ENCODE results near the gene GAN. TPM values are rescaled to one million over a fixed set of nuclear protein-coding genes. Genes with fewer than 3 reads are reported as not detected.

GAN gene
- total RNA-seq, 1 donor, result 6.2 TPM

DNA sequence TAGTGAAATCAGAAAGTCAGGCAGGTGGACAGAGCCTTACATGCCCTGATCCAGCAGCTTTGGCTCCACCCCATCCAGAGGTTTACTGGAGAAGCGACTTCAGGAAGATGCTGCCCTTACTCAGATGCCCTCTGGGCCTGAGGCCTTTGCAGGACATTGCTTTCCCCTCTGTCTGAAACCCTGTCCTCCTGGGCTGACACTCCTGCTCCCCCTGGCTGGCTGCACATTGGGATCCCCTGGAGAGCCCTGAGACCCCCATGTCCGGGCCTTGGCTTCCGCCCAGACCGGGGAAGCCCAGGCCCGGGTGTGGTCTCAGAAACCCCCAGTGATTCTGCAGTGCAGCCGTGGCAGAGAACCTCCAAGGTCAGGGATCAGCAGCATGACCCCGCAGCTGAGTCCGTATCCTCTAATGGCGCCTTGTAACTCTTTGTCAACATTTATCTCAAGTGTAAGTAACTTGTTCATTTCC lies 39.7 kb upstream of the GAN start:
- no peak overlapping the region for H3K4me3 ChIP-seq (ENCODE audit: low read depth, low read length)
- TF ChIP-seq, protein P1, sequence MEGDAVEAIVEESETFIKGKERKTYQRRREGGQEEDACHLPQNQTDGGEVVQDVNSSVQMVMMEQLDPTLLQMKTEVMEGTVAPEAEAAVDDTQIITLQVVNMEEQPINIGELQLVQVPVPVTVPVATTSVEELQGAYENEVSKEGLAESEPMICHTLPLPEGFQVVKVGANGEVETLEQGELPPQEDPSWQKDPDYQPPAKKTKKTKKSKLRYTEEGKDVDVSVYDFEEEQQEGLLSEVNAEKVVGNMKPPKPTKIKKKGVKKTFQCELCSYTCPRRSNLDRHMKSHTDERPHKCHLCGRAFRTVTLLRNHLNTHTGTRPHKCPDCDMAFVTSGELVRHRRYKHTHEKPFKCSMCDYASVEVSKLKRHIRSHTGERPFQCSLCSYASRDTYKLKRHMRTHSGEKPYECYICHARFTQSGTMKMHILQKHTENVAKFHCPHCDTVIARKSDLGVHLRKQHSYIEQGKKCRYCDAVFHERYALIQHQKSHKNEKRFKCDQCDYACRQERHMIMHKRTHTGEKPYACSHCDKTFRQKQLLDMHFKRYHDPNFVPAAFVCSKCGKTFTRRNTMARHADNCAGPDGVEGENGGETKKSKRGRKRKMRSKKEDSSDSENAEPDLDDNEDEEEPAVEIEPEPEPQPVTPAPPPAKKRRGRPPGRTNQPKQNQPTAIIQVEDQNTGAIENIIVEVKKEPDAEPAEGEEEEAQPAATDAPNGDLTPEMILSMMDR (IDR thresholded peaks at IDR 0.05; ENCODE audit: insufficient read depth, low read length), result no peak
- no peak for DNase-seq (ENCODE audit: low read depth)

DNA sequence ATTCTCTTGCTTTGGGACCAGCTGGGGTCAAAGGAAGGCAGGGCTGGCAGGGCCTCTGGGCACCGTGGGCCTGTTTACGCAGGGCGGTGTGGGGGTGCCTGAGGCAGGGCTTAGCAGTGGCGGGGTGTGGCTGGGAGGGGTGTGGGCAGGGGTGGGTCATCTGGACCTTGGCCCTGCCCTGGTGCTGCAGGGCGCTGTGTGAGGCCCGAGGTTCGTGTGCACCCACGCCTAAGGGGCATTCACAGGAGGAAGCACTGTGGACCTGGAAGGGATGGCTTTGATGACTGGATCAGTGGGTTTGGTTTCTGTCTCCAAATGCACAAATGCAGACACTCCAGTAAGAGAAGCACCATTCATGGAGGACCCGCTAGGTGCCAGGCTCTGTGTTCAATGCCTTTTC lies 39.0 kb upstream of the GAN start:
- TF ChIP-seq, protein P1 (IDR thresholded peaks at IDR 0.05; ENCODE audit: insufficient read depth, low read length), result no peak
- no peak overlapping the region for H3K4me3 ChIP-seq (ENCODE audit: low read depth, low read length)
- no peak for DNase-seq (ENCODE audit: low read depth)

DNA sequence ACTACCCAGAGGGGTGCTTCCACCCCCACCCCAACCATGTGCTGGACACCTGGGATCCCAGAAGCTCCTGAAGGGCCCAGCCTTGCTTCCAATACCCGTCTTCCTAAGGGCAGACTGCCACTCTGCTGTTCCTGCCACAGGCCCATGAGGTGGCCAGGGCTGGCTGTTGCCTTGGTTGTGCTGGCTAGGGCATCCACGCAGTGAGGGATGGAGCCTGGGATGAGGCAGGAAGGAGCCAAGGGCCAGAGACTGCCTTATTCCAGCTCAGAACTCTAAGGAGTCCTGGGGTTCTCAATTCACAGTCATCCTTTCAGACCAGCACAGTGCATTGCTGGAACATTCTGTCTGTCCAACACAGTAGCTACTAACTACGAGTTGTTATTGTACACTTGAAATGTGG lies 38.4 kb upstream of the GAN start:
- H3K4me3 ChIP-seq (ENCODE audit: low read depth, low read length), result no peak overlapping the region
- no peak for DNase-seq (ENCODE audit: low read depth)
- TF ChIP-seq, protein P1 (IDR thresholded peaks at IDR 0.05; ENCODE audit: insufficient read depth, low read length), result no peak

DNA sequence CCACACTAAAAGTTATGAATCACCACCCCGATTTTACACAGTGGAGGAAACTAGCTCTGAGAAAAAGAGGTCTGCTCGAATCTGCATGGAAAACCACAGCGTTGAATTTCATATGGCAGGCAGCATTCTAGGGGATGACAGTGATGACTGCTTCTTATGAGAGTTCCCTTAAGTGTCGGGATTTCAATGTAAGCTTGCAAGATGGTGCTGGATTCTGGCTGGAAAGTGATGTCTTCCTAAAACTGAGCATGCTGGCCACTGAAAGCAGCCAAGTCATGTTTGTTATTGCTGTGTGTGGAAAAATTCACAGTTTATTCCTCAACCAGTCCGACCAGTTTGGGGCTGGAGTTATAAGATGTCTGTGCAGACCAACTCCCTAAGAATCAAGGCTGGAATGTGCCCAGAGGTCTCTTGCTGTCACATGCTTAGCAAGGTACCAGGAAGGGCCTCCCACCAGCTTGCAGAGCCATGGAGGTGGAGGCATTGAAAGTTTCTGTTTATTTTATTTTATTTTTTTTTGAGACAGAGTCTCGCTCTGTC lies 37.2 kb upstream of the GAN start:
- TF ChIP-seq, protein P1 (IDR thresholded peaks at IDR 0.05; ENCODE audit: insufficient read depth, low read length), result no peak
- no peak for DNase-seq (ENCODE audit: low read depth)
- no peak overlapping the region for H3K4me3 ChIP-seq (ENCODE audit: low read depth, low read length)

DNA sequence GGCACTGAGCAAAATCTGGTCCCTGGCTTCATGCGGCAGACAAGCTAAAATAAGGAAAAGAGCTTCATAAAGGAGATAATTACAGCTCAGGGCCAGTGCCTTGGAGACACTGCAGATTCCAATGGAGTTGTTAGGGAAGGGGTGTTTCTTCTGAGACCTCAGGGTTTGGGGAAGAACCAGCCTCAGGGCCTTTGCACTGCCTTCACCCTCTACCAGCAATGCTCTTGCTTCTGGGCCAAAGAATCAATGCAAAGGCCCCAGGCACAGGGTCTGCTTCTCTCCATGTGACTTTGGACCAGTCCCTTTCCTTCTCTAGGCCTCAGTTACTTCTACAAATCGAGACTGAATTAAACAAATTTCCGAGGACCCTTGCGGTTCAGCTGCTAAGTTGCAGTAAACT lies 36.2 kb upstream of the GAN start:
- TF ChIP-seq, protein P1 (IDR thresholded peaks at IDR 0.05; ENCODE audit: insufficient read depth, low read length), result no peak
- DNase-seq (ENCODE audit: low read depth), result no peak
- H3K4me3 ChIP-seq (ENCODE audit: low read depth, low read length), result no peak overlapping the region

DNA sequence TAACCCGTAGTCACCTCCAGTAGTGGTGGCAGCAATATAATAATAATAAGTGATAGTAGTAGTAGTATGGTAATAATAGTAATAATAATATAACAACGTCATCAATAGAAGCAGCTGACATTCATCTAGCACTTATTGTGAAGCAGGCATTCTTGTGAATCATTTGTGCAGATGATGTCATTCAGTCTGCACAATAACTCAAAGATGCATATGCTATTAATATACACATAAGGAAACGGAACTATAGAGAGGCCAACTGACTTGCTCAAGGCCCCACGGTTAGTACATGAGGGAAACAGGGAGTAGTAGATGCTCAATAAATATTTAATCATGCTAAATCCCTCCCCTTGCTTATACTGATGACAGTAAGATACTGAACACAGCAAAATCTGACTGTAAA lies 35.4 kb upstream of the GAN start:
- DNase-seq (ENCODE audit: low read depth), result peak; percentile 52
- TF ChIP-seq, protein P1 (IDR thresholded peaks at IDR 0.05; ENCODE audit: insufficient read depth, low read length), result no peak
- H3K4me3 ChIP-seq (ENCODE audit: low read depth, low read length), result no peak overlapping the region

DNA sequence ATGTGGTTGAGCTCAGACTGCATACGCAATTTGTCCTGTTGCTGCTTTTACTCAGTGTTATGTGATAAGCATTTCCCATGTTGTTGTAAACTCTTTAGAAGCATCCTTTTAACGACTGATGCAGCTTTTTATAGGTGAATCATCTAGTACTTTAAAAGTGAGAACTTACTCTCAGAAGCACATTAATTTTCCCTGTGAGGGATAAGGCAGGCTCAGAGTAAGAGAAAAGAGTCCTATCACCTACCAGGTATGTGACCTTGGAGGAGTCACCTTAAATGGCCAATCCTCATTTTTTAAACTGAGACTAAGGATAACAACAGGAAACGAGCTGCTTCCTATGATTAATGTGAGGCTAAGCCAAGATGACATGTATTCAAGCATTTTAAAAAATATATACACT lies 34.4 kb upstream of the GAN start:
- TF ChIP-seq, protein P1 (IDR thresholded peaks at IDR 0.05; ENCODE audit: insufficient read depth, low read length), result no peak
- peak; percentile 37 for DNase-seq (ENCODE audit: low read depth)
- H3K4me3 ChIP-seq (ENCODE audit: low read depth, low read length), result no peak overlapping the region

Data from fibroblast of the aortic adventitia (primary cell).